ENCODE measurements around the gene ABCA2.

The ABCA2 gene

DNA sequence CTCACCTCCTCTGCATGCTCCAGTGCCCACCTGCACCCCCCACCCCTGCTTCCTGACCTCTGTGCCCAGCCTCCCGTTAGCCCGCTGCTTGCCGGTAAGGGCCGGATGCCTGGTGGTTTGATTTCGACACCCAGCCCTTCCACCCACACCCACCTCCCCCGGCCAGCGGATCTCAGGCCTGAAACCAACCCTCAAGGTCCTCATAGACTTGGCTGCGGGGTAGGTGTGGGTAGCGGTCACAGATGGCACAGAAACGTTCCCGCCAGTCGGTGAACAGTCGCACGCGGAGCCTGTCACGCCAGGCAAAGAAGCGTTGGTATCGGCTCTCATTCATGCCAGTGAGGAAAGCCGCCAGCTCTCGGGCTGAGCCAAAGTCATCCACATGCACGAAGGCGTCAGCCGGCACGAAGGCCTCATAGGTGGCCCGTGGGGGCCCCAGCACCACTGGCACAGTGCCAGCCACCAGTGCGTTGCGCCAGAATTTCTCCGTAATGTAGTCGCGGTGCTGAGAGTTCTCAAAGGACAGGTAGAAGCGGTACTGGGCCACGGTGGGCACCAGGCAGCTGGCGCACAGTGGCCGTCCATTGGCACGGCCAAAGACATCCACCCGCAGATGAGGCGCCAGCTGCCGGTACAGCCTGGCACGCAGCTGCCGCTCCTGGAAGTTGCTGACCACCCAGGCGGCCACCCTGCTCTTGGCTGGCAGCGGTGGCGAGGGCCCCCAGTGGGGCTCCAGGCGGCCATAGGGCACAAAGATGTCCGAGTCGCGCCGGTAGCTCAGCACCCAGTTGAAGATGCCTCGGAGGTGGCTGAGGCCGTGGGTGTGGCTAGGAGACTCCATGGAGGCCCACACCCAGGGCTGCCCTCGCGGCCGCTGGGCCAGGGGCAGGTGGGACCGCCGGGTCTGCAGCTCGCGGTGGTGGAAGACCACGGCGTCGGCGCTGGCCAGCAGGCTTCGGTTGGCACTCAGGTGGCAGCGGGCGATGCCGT is 2.8 kb upstream of the ABCA2 start:
- DNase-seq: peak; percentile 37

DNA sequence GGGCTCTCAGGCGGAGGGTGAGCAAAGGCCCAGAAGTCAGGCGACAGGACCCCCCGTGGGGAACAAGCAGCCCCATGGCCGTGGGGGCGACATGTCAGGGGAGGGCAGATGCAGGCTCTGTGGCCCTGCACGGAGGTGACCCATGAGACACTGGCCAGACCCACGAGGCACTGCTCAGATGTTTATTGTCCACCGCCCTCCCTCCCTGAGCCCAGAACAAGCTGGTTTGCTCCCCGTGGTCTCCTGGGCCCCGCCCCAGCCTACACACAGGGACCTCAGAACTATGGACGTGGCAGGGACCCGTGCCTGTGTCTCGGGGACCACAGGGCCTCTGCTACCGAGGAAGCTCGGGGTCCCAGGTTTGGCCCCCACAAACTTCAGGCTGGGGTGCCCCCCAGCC is 2.0 kb upstream of the ABCA2 start:
- DNase-seq: no peak

DNA sequence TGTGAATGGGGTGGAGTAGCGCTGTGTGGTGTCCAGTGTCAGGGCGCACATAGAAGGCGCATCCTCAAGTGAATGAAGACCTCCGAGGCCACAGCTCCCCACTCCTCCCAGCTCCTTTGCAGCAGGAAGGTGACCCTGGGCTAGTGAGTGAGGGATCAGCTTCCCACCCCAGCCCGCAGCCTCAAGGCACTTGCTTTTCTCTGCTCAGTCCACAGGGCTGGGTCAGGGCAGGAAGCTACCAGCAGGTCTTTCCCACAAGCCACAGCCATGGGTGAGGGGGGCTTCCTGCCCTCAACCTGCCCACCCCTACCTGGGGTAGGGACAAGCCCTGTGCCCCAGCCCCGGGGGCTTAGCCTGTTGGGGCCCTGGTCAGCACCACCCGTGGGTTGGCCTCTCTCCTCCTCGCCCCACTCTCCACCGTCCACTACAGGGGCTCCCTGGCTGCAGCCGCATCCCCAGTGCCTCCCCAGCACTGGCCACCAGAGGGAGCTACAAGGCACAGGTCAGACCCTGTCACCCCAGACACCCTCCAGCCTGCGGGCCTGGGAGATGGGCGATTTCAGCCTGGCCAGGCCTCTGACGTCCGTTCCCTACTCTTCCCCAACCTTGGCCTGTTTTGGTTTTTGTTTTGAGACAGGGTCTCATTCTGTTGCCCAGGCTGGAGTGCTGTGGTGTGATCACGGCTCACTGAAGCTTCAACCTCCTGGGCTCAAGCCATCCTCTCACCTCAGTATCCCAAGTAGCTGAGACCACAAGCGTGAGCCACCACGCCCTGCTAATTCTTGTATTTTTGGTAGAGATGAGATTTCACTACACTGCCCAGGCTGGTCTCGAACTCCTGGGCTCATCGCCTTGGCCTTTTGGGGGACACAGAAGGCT is 1.3 kb upstream of the ABCA2 start:
- peak; percentile 61 for DNase-seq

DNA sequence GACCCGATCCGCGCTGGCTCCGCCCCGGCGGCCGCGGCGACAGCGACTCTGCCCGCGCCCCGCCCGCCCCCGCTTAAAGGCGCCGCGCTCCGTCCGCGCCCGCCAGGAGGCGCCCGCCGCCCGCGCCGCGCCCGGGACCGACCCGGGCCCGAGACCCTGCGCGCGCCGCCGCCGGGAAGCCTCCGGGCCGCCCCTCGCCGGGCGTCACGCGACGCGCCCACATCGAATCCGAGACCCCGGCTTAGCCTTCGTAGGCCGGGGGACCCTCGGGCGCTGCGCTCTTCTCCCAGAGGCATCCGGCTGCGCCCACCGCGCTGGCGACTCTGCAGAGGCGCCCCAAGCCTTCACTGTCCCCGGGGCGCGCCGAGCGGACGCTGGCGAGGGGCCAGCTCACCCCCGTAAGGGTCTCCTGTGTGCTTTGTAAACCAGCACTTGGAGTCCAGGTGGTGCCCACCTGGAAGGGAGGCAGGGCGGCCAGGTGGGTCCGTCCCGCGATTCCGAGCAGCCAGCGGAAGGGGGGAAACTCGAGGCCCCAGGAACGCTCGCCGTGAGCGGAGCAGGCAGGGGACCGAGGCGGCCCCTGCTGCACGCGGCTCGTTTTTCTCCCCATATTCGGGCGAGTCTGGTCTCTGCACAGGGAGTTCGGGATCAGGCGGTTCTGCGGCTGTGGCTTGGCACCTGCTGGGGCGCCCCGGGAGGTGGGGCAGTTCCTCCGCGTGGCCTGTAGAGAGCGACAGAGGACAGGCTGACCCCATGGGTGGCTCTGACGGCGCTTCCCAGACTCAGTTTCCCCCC is 423 bp upstream of the ABCA2 start:
- DNase-seq: peak; percentile 60

DNA sequence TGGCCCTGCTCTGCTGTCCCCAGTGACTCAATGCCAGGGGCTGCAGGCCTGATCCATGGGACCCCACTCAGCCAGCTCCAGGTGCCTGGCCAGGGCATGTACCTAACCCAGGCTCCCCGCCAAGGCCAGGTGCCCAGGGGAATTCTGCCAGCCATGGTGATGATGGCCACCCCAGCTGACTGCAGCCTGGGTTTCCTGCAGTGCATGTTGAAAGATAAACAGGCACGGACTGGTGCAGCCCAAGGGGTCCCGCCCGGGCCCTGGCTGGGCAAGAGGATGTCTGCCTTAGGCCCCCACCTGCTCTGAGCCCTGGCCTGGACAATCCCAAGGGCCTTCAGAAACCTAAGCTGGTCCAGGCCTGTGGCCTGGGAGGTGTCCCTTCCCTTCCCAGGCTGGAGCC is 1.2 kb downstream of the ABCA2 start:
- DNase-seq: no peak

DNA sequence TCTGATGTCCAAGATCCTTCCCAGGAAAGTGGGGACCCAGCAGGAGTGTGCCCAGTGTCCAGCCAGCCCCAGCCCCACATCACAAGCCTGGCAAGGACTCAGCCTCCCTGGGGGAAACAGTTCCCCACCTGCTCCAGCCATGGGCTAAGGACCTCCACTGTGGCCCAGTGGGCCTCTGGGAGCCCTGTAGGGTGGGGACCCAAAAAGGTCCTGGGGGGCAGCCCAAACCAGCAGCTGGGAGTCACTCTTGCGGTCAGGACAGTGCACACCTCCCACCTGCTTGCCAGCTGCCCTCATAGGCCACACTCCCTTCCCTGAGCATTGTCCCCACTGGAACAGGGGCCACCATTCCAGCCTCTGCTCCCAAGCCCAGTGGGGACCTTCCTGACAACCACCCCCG is 1.7 kb downstream of the ABCA2 start:
- DNase-seq: no peak

DNA sequence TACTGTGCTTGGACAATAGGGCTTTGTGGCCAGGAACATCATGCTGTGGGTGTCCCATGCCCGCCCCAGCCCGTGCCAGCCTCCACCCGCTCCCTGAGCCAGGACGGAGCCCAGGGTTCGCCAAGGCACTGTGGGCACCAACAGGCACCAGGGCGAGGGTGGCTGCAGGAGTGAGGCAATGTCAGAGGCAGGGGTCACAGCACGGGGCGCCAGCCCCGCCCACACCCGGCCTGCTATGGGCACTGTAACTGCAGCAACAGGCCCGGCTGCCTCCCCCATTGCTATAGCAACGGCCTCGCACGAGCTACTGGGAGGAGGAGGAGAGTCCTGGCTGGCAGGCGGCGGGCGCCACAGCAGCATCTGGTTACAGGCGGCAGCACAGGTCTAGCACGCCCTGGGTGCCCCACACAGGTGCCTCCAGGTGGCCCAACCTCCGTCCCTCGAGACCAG is 2.5 kb downstream of the ABCA2 start:
- no peak for DNase-seq

DNA sequence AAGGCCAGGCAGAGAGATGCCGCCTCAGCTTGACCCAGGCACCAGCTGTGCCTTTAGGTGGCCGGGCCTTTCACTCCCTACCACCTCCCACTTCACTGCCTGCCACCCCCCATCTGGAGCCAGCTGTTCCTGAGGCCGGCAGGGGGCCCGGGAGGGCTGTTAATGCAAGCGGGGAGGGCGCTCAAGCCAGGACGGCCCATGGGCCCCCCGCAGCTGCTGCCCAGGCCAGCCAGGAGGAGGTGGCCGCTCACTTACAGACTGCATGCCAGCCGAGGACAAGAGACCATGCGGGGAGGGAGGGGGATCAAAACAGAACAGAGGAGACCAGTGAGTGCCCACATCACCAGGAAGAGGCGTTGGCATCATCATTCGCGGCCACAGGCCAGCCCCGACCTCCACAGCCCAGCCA is 4.5 kb downstream of the ABCA2 start:
- DNase-seq: no peak

DNA sequence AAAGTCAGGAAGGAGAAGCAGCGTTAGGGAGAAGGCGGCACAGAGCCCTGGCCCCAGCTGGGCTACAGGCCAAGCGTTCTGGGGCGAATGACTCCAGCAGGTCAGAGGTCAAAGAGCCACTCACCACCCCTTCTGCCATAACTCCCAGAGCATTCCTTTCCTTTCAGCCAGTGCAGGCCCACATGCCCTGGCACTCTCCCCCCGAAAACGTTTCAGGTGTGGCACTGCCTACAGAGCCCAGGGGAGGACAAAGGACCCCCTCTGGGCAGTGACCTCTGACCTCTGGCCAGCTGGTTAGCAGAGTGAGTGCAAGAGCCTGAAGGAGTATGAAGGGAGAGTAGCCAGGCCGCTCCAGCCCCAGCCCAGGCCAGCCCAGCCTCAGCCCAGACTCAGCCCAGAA is 4.9 kb downstream of the ABCA2 start:
- DNase-seq: no peak

DNA sequence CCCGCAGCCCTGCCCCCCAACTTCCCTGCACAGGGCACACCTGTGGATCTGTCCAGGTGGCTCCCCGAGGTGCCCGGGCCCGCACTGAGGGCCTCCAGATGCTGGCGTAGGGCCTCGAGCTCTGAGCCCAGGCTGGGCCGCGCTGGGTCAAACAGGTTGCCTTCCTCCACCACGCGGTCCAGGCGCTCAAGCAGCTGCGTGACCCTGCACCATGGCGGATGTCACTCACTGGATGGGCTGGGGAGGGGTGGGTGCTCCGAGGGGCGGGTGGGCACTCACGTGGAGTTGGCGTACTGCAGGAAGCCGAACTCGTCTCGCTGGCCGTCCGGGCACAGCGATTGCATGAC is 5.4 kb downstream of the ABCA2 start:
- no peak for DNase-seq

DNA sequence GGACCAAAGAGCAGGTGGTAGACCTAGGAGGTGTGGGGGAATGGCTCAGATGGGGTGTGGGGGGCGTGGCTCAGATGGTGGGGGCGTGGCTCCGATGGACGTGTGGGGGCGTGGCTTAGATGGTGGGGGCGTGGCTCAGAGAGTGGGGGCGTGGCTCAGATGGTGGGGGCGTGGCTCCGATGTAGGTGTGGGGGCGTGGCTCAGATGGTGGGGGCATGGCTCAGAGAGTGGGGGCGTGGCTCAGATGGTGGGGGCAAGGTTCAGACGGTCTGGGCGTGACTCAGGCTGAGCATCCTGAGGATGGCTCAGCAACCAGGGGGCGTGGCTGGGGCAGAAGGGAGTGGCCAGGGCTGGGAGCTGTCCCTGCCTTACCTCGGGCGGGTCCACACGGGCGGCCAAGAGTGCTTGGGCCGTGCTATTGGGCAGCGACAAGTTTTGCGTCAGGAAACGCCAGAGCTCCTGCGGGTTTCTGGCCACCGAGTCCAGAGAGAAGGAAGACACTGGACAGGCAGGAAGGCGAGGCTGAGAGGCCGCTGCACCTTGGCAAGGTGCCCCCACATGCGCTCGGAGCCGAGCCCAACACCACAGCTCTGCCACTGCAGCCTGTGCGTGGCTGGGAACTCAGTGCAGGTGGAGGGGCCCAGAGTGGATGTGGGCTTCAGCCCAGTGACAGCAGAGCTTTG is 5.9 kb downstream of the ABCA2 start:
- peak; percentile 56 for DNase-seq

DNA sequence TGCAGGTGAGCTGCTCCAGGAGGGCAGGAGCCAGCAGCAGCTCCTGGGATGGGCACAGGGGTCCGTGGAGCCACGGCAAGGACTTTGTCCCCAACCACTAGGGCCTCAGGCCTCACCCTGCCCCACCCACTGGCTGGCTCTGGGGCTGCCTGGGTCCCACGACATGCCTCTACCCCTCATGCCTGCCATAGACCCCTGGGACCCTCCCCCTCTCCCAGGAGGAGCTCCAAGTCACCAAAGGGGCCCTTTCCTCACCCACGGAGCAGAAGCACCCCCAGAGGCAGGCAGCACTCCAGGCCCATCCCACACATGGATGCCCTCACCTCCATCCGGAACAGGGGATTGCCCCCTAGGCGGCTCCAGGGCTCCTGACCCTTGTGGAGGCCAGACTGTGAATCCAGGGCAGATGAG is 6.5 kb downstream of the ABCA2 start:
- no peak for DNase-seq

DNA sequence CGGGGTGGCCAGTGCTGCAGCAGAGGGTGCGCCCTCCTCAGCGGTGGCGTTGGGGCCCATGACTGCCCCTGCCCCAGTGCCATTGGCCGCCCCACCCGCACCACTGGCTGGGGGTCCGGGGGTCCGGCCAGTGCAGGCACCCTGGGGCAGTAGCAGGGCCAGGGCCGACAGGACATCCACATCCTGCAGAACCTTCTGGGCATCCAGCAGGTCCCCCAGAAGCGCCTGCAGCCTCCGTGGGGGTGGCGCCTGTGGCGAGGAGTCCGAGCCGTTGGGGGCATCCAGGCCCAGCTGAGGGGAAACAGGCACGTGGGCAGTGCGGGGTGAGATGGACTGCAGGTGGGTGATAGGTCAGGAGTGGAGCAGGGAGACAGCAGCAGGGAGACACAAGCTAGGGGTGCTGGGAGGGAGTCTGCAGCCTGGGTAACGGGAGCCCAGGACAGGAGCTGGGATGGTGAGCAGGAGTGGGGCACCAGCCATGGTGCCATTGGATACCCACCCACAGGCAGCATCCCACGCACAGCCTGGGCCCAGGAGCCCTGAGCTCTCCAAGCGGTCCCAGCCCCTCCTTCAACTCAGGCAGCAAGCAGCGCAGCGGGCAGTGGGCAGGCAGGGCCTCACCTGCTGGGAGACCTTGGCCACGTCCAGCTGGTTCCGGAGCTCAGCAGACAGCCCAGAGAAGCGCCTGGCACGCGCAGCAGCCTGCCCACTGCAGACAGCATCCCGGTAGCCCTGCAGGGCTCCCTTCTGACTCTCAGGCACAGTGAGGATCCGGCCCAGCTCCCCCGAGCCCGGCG is 7.1 kb downstream of the ABCA2 start:
- DNase-seq: no peak

DNA sequence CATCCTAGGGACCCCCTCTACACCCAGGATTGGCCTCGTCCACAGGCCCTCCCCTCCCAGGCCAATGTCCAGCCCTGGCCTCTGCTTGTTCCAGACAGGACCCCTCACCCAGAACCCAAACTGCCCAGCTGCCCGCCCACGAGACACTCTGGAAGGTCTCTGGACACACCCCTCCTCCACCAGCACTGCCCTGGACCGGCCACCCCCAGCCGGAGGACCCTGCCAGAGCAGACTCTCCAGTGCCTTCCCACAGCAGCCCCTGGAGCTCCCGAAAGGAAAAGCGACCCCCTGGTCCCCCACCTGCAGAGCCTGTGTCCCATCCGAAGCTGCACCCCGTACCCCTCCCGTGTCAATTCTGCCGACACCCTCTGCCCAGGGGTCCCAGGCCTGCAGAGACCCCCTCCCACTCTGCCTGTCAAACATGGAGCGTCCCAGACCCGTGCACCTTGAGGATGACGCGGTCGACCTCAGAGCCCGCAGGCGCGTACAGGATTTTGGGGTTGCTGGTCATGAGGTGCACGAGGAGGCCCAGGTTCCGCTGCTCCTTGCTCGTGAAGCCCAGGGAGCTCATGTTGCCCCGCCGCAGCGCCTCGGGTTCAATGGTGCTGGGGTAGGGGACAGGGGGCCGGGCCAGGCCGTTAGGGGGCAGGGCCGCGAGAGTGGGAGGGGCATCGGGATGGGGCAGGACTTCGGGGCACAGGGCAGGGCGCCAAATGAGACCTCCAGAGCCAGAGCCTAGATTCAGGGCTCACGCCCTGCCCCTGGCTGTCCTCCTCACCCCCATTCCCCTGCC is 8.0 kb downstream of the ABCA2 start:
- DNase-seq: no peak

DNA sequence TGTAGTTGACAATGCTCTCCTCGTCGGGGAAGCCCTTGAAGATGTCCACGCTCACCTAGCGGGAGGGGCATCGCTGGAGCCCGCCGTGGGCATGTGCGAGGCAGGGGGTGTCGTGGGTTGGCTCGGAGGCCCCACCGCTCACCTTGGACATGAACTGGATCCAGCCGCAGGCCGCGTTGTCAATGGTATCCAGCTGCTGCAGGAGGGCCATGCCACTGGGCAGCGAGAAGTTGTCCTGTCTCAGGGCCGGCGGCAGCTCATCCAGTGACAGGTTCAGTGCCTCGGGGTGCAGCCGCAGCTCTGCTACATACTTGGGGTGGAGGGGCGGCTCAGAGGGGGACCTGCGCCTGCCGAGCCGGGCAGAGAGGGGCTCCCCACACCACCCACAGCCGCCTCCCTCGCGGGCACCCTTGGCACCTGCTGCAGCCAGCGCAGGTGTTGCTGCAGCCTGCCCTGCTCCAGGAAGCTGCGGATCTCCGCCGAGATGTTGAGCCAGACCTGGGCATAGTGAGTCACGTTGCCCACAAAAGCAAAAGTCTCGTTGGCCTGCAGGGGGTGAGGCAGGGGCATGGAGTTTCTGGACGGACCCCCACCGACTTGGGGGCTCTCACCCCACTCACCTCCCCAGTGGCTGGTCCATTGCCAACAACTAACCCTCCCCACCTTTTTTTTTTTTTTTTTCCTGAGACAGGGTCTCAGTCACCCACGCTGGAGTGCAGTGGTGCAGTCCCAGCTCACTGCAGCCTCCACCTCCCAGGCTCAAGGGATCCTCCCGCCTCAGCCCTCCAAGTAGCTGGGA is 9.1 kb downstream of the ABCA2 start:
- DNase-seq: no peak

DNA sequence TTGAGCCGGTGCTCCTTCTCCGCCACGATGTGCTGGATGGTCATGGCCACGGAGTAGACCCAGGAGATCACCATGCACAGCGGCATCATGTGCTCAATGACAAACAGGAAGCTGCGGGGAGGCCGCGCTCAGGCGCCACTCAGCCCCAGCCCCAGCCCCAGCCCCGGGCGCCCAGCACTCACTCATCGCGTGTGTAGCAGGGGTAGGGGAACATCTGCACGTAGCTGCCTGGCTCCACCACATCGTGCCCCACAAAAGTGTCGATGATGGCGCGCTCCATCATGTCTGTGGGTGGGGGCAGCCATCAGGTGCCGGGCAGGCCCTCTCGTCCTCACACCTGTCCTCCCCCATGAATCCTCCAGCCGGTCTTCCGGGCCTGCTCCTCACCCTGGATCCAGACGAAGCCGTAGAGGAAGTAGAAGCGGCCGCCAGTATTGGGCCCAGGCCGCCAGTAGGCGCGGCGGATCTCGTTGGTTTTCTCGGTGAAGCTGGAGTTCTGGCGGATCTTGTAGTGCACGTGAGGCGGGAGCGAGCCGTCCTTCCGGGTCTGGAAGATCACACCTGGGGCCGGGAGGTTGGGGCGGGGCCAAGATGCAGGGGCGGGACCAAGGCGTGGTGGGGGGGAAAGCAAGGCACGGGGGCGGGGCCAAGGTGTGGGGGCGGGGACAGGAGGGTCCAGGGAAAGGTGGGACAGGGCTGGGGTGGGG is 10.1 kb downstream of the ABCA2 start:
- no peak for DNase-seq

DNA sequence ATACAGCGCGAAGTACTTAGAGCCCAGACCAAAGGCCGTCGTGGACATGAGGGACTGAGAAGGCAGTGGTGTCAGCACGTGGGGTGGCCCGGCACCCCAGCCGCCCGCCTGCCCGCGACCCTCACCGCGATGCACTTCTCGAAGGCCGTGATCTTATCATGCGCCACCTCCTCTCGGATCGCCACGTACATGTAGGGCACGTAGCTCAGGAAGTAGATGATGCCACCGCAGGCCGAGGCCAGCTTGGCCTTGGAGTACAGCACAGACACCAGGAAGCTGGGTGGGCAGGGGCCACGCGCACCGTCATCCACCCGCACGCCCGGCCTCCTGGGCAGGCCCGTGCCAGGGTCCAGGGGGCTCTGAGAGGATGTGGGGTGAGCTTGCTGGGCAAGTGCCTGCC is 11.0 kb downstream of the ABCA2 start:
- DNase-seq: no peak

DNA sequence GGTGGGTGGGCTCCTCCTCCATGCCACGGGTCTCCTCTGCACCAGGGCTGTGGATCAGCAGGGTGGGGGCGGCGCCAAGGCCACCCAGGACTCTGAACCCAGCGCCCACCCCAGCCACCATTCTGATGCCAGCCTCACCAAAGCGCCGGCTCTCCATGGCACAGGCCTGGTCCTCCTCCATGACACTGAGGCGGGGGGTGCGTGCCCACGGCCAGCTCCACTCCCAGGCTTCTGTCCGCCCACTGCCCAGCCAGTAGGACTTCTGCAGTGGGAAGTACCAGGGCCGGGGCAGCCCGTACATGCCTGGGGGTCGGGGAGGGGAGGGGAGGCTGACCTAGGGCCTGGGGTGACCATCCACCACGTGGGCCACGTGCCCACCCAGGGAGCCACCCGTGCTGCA is 11.6 kb downstream of the ABCA2 start:
- DNase-seq: no peak

DNA sequence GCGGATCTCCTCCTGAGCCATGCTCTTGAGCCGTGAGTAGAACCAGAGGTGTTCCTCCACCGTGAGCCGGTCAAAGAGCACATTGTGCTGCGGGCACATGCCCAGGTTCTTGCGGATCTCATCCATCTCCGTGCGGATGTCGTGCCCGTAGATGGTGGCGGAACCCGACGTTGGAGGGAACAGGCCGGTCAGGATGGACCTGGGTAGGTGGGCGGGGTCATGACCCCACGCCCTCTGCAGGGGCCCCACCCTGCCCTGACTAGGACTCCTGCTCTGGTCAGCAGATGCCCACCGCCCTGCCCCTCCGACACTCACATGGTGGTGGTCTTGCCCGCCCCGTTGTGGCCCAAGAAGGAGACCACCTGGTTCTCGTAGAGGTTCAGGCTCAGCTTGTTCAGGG is 12.1 kb downstream of the ABCA2 start:
- DNase-seq: no peak

Data from activated effector memory CD4-positive, alpha-beta T cell treated with Interleukin-2 at 50 U/mL for 16 hours (primary cell).